ENCODE results near the gene NEURL4.
"Not testable (repeated sequence)": the region's sequence is repeated elsewhere in the genome, so short reads cannot be mapped to it uniquely, and the experiment has no call there.

Gene NEURL4

GRCh38 chr17:7328840-7329373 lies at the start of gene NEURL4:
Gene NEURL4, minus strand, starts transcription at chr17:7329335. Its CDS starts 23 bp downstream, at chr17:7329312.
- H3K4me3 ChIP-seq: peak within 1 kb of the TSS; percentile 58 to 62
- peaks cover 0 to 12% of the 10 kb centered on the region in 2 donors for H3K27me3 ChIP-seq
- H3K36me3 ChIP-seq: peaks cover 2 to 39% (median 18%) of the 10 kb centered on the region in 3 donors
- intact Hi-C loops (cut with DNase I; ENCODE audit: low total_unique reads): no loop called here
- no peaks in the 10 kb centered on the region for H3K9me3 ChIP-seq
- DNase-seq: peak in 1 of 2 donors; percentile 79
- TF ChIP-seq CTCF (IDR thresholded peaks at IDR 0.05): no peak
- peak within 1 kb of the TSS; percentile 92 for H3K27ac ChIP-seq
- peaks cover 0 to 23% (median 16%) of the 10 kb centered on the region in 4 donors for H3K4me1 ChIP-seq

- Histone ChIP-seq H3K27ac (no peak overlapping the region), H3K4me3 (no peak overlapping the region), H3K36me3 (no peaks in the 10 kb centered on the region), H3K27me3 (peaks cover 0 to 38% of the 10 kb centered on the region in 2 donors), H3K9me3 (no peaks in the 10 kb centered on the region), H3K4me1 (no peaks in the 10 kb centered on the region)
- intact Hi-C loops (cut with DNase I; ENCODE audit: low total_unique reads): no loop called here
- no peak for TF ChIP-seq CTCF (IDR thresholded peaks at IDR 0.05)
- DNase-seq: no peak
These were observed 45.2 kb upstream of the NEURL4 start for GRCh38 chr17:7374353-7374752.

GRCh38 chr17:7370853-7371252 lies 41.7 kb upstream of the NEURL4 start:
- Histone ChIP-seq H3K36me3 (no peaks in the 10 kb centered on the region), H3K27me3 (peaks cover 0 to 28% of the 10 kb centered on the region in 2 donors), H3K27ac (no peak overlapping the region), H3K4me3 (no peak overlapping the region), H3K4me1 (no peaks in the 10 kb centered on the region), H3K9me3 (no peaks in the 10 kb centered on the region)
- DNase-seq: no peak
- no peak for TF ChIP-seq CTCF (IDR thresholded peaks at IDR 0.05)
- intact Hi-C loops (cut with DNase I; ENCODE audit: low total_unique reads): no loop called here

GRCh38 chr17:7369825-7370224 lies 40.7 kb upstream of the NEURL4 start:
- intact Hi-C loops (cut with DNase I; ENCODE audit: low total_unique reads): no loop called here
- H3K4me3 ChIP-seq: no peak overlapping the region
- DNase-seq: no peak
- H3K4me1 ChIP-seq: no peaks in the 10 kb centered on the region
- no peaks in the 10 kb centered on the region for H3K9me3 ChIP-seq
- H3K36me3 ChIP-seq: no peaks in the 10 kb centered on the region
- H3K27ac ChIP-seq: no peak overlapping the region
- no peak for TF ChIP-seq CTCF (IDR thresholded peaks at IDR 0.05)
- peaks cover 0 to 24% of the 10 kb centered on the region in 2 donors for H3K27me3 ChIP-seq

GRCh38 chr17:7368599-7368994 lies 39.5 kb upstream of the NEURL4 start:
- H3K27me3 ChIP-seq: peaks cover 0 to 20% of the 10 kb centered on the region in 2 donors
- H3K9me3 ChIP-seq; DNase-seq; intact Hi-C loops (cut with DNase I; ENCODE audit: low total_unique reads); H3K36me3 ChIP-seq; H3K4me3 ChIP-seq; H3K27ac ChIP-seq; H3K4me1 ChIP-seq: not testable (repeated sequence)

GRCh38 chr17:7367918-7368598 lies 38.9 kb upstream of the NEURL4 start:
- DNase-seq: no peak
- Histone ChIP-seq H3K9me3 (no peaks in the 10 kb centered on the region), H3K4me3 (no peak overlapping the region), H3K36me3 (no peaks in the 10 kb centered on the region), H3K27ac (no peak overlapping the region), H3K4me1 (no peaks in the 10 kb centered on the region), H3K27me3 (peaks cover 0 to 18% of the 10 kb centered on the region in 2 donors)
- intact Hi-C loops (cut with DNase I; ENCODE audit: low total_unique reads): no loop called here
- TF ChIP-seq CTCF (IDR thresholded peaks at IDR 0.05): no peak

Measured in tibial artery (tissue), 4 donors.